Keratinocyte (primary cell): ENCODE data around the gene DDIT4.

ENCODE experiments used
- EZH2 ChIP-seq: IDR thresholded peaks from one replicate; pipeline ENCODE4 v1.6.1; 2012; ENCODE audit warnings: inconsistent platforms, mild to moderate bottlenecking, low read length, moderate library complexity
- TF ChIP-seq, protein P1 (sequence below), 3 experiments: IDR thresholded peaks in 1 of 3; conservative IDR thresholded peaks in 1 of 3; optimal IDR thresholded peaks in 1 of 3; 2 replicates in 2 of 3; 3 replicates in 1 of 3; pipeline versions ENCODE3 to v1.5.1; 2011; ENCODE audit warnings: low read length in 3 of 3, mild to moderate bottlenecking in 3 of 3, moderate library complexity in 2 of 3, control low read depth in 1 of 3, inconsistent platforms in 1 of 3; ENCODE audit not compliant: insufficient read depth in 2 of 3; ENCODE audit errors: extremely low read depth in 1 of 3

DNA sequence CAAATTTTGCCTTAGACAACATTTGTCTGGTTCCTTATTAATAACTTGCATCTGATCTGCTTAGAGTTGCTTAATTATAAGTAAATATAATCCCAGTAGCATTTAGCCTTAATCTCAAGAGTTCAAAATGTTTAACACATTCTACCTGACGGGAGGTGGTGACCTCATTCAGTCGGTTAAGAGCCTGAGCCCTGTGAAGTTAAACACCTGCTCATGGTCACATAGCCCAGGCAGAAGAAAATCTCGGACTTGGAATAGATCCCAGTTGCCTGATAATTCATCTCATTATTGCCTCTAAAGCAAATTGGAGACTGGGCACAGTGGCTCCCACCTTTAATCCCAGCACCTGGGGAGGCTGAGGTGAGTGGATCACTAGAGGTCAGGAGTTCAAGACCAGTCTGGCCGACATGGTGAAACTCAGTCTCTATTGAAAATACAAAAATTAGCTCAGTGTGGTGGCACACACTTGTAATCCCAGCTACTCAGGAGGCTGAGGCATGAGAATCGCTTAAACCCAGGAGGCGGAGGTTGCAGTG is 39.1 kb upstream of the DDIT4 start:
- TF ChIP-seq, protein P1, sequence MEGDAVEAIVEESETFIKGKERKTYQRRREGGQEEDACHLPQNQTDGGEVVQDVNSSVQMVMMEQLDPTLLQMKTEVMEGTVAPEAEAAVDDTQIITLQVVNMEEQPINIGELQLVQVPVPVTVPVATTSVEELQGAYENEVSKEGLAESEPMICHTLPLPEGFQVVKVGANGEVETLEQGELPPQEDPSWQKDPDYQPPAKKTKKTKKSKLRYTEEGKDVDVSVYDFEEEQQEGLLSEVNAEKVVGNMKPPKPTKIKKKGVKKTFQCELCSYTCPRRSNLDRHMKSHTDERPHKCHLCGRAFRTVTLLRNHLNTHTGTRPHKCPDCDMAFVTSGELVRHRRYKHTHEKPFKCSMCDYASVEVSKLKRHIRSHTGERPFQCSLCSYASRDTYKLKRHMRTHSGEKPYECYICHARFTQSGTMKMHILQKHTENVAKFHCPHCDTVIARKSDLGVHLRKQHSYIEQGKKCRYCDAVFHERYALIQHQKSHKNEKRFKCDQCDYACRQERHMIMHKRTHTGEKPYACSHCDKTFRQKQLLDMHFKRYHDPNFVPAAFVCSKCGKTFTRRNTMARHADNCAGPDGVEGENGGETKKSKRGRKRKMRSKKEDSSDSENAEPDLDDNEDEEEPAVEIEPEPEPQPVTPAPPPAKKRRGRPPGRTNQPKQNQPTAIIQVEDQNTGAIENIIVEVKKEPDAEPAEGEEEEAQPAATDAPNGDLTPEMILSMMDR (optimal IDR thresholded peaks at IDR 0.05 in 1 of 3, IDR thresholded peaks at IDR 0.05 in 1 of 3, conservative IDR thresholded peaks at IDR 0.05 in 1 of 3; ENCODE audit: extremely low read depth in 1 of 3, insufficient read depth in 2 of 3, low read length in 3 of 3): no peak
- TF ChIP-seq EZH2: no peak
